ENCODE measurements around the gene OR2B3.

OR2B3 gene

GRCh38 chr6:29079203-29079602 lies 7.9 kb downstream of the OR2B3 start:
- Histone ChIP-seq H3K9me3 (replicated peaks; ENCODE audit: low read length) (no peaks in the 10 kb centered on the region), H3K36me3 (ENCODE audit: insufficient read depth, low read length) (no peaks in the 10 kb centered on the region), H3K27me3 (ENCODE audit: control insufficient read depth, insufficient read depth, low read length) (no peaks in the 10 kb centered on the region), H3K4me1 (ENCODE audit: control insufficient read depth, insufficient read depth, low read length) (no peaks in the 10 kb centered on the region), H3K4me2 (ENCODE audit: low read length) (no peak overlapping the region), H3K4me3 (ENCODE audit: low read length) (no peak overlapping the region), H3K9ac (ENCODE audit: low read depth, low read length) (no peak overlapping the region)

DNA sequence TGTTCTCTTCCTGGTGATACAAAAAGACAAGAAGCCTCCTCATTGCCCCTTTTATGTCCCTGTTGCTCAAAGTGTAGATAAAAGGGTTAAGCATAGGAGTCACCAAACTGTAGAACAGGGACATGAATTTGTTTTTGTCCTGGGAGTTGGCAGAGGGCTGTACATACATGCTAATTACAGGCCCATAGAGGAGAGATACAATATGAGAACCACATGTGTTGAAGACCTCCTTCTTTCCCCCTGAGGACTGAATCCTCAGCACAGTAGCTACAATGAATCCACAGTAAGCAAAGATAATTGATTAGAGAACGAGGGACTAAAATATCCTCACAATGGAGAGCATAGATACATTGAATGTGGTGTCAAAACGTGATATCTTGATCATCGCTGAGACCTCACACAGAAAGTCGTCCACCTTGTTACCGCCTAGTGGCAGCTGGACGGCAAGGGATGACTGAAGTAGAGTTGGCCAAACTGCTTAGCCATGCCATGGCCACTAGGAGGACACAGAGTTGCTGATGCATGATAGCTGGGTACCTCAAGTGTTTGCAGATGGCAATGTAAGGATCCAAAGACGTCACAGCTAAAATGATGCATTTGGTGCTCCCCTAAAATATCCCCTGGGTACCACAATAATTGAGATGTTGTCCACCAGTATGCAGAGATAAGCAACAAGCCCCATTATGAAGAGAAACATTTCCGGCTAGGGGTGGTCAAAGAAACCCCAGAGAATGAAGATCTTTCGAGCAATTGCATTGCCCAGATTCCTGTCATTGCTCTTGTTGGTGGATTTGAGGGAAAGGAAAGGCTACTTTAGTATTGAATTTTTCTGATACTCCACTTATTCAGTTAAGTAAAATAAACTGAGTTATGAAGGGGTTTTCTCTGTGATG lies 15.0 kb downstream of the OR2B3 start:
- Histone ChIP-seq H3K27me3 (ENCODE audit: control insufficient read depth, insufficient read depth, low read length) (no peaks in the 10 kb centered on the region), H3K9ac (ENCODE audit: low read depth, low read length) (no peak overlapping the region), H3K4me3 (ENCODE audit: low read length) (no peak overlapping the region), H3K4me1 (ENCODE audit: control insufficient read depth, insufficient read depth, low read length) (no peaks in the 10 kb centered on the region), H3K4me2 (ENCODE audit: low read length) (no peak overlapping the region), H3K9me3 (replicated peaks; ENCODE audit: low read length) (no peaks in the 10 kb centered on the region), H3K36me3 (ENCODE audit: insufficient read depth, low read length) (no peaks in the 10 kb centered on the region)

- Histone ChIP-seq H3K9ac (ENCODE audit: low read depth, low read length) (no peak overlapping the region), H3K4me3 (ENCODE audit: low read length) (no peak overlapping the region), H3K4me2 (ENCODE audit: low read length) (no peak overlapping the region), H3K27me3 (ENCODE audit: control insufficient read depth, insufficient read depth, low read length) (no peaks in the 10 kb centered on the region), H3K4me1 (ENCODE audit: control insufficient read depth, insufficient read depth, low read length) (no peaks in the 10 kb centered on the region), H3K36me3 (ENCODE audit: insufficient read depth, low read length) (no peaks in the 10 kb centered on the region), H3K9me3 (replicated peaks; ENCODE audit: low read length) (no peaks in the 10 kb centered on the region)
Observed at GRCh38 chr6:29051680-29052079, 35.4 kb downstream of the OR2B3 start.

- no peaks in the 10 kb centered on the region for H3K9me3 ChIP-seq (replicated peaks; ENCODE audit: low read length)
- H3K27me3 ChIP-seq (ENCODE audit: control insufficient read depth, insufficient read depth, low read length) = no peaks in the 10 kb centered on the region
- H3K4me2 ChIP-seq (ENCODE audit: low read length) = no peak within 1 kb of the TSS
- H3K36me3 ChIP-seq (ENCODE audit: insufficient read depth, low read length) = no peaks in the 10 kb centered on the region
- no peak within 1 kb of the TSS for H3K9ac ChIP-seq (ENCODE audit: low read depth, low read length)
- H3K4me1 ChIP-seq (ENCODE audit: control insufficient read depth, insufficient read depth, low read length) = no peaks in the 10 kb centered on the region
- no peak within 1 kb of the TSS for H3K4me3 ChIP-seq (ENCODE audit: low read length)
Observed at GRCh38 chr6:29045075-29045474, 42.0 kb downstream of the OR2B3 start, which contains the start of gene OR2W1. Gene OR2W1, minus strand, starts transcription at chr6:29045175. Its CDS starts 0 bp downstream, at chr6:29045175.
